GM12873 (cell line): ENCODE results near the gene TRPM5.

Experiments
- TF ChIP-seq, protein P1 (sequence below): IDR thresholded peaks from 2 replicates; pipeline ENCODE4 v1.5.1; 2012; ENCODE audit warnings: low read depth, mild to moderate bottlenecking, moderate library complexity, low read length, control low read depth; ENCODE audit not compliant: insufficient read depth; ENCODE audit errors: missing control alignments

TRPM5 gene

DNA sequence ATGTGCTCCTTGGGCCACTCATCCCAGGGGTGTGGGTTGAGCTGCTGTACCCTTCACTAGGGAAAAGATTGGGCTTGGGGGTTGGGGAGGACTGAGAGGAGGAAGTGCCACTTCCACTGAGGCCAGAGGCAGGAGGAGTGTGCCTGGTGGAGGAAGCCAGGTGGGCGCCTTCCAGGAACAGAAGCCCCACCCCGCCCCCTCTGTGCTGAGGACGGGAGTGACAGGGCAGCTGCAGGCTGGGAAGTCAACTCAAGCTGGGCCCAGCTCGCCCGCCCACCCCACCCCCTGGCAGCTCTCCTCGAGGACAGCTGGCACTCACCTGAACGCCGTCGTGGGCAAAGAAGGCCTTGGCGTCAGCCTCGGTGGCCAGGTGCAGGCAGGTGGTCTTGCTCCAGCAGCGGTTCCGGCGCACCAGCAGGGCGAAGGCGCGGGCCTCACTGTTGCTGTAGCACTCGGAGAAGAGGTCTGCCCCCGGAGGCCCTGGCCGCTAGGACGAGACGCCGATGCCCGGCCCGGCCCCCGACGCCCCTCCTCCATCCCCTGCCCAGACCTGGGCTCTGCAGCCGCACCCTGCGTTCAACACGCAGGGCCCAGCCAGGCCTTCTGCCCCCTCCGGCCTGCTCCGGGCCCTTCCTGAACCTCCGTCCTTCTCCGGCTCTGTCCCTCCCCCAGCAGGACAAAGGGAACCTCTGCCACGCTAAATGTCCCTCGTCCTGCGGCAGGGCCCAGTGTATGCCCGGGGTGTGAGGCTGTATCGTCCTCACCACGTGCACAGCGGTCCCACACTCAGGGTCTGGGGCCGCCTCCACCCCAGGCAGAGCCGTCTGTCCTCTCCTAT, 30.4 kb downstream of the TRPM5 start:
- TF ChIP-seq, protein P1, sequence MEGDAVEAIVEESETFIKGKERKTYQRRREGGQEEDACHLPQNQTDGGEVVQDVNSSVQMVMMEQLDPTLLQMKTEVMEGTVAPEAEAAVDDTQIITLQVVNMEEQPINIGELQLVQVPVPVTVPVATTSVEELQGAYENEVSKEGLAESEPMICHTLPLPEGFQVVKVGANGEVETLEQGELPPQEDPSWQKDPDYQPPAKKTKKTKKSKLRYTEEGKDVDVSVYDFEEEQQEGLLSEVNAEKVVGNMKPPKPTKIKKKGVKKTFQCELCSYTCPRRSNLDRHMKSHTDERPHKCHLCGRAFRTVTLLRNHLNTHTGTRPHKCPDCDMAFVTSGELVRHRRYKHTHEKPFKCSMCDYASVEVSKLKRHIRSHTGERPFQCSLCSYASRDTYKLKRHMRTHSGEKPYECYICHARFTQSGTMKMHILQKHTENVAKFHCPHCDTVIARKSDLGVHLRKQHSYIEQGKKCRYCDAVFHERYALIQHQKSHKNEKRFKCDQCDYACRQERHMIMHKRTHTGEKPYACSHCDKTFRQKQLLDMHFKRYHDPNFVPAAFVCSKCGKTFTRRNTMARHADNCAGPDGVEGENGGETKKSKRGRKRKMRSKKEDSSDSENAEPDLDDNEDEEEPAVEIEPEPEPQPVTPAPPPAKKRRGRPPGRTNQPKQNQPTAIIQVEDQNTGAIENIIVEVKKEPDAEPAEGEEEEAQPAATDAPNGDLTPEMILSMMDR: no peak

DNA sequence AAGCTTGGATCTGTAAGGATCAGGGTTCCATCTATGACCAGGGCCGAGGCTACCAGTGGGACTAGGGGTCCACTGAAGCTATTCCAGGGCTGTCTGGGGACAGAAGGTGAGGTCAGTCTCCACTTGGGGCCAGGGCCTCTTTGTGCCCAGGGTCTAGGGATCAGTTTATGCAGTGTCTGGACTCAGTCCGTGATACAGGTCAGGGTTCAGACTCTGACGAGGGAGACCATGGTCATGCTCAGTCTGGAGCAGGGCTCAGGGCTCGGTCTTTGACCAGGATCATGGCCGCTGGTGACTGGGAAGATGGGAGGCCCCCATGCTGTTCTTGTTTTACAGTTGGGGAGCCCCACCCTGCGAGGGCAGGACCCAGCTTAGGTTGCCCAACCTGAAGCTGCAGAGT, 32.0 kb downstream of the TRPM5 start:
- TF ChIP-seq, protein P1: no peak

DNA sequence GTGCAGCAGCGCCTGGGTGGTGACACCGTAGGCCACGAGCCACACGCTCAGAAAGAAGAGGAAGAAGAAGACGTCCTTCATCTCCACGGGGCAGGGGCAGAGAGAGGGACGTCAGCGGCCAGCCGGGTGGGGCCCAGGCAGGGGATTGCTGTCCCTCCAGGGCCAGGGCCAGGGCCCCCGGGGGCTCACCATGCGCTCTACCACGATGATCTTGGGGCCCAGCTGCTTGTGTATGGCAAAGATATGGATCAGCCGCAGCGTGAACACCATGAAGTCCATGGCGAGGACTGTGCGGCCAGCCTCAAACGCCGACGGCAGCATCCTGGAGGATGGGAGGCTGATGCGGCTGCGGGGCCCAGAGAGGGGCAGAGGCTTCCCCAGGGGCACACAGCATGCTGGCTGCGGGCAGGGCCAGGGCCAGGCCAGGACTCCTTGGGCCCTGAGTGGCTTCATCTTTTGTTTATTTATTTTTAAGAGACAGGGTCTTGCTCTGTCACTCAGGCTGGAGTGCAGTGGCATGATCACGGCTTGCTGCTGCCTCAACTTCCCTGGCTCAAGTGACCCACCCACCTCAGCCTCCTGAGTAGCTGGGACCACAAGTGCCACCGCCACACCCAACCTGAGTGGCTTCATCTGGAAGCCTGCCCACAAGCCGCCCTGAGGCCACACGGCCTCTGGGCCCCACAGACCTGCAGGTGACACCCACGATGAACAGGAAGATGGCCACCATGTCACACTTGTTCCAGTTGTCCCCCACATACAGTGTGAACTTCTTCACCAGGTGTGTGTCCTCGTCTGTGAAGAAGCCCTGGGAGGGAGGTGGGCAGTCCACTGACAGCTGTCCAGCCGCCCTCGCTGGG, 32.6 kb downstream of the TRPM5 start:
- TF ChIP-seq, protein P1: no peak

DNA sequence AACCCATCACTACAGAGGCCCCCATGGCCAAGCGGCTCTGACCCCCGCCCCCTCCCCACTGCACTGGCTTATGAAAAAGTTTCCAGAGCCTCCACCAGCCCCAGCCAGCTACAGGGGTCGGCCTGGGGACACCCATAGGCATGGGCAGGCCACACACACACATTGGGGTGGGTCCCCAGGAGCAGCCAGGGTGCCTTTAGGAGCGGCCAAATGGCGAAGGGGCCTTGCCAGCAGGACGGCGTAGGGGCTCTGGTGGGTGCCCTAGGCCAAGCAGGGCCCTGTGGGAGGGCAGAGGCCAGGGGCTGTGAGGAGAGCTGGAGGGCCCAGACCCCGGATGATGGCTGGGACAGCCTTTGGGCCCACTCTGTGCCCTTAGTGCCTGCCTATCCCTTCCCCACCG, 33.7 kb downstream of the TRPM5 start:
- TF ChIP-seq, protein P1: no peak

DNA sequence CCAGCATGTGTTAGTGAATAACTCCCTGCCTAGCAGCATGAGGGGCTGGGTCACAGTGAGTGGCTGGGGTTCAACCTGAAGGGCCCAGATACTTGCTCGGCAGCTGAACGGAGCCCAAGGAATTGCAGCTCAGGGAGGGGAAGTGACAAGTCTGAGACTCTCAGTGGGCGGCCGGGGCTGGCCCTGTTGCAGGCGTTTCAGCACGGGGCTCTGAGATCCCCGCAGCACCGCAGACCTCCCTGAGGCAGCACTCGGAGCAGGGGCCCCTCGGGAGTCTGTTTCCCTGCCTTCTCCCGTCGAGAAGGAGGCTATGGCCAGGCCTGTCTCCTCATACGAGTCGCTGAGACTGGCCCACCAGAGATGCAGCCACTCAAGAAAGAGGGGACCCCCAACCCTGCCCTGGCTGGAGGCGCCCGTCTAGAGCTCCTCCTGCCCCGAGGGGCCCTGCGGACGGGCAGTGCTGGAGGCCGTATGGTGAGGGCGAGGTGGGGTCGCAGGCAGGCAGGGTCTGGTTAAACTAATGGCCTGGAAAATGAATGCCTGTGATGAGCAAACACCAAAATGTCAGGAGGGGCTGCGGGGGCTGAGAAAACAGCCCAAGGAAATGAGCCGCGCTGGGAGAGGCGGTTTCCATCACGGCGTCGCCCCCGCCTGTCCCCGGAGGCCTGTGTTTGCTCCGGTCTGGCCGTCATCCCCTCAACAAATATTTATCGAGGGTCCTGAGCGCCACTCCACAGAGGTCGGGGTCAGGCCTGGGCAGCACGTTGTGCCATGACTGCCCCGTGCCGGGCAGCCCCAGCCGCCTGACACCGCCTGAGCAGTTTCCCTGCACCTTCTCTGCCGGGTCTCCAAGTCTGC, 34.5 kb downstream of the TRPM5 start:
- TF ChIP-seq, protein P1: no peak

DNA sequence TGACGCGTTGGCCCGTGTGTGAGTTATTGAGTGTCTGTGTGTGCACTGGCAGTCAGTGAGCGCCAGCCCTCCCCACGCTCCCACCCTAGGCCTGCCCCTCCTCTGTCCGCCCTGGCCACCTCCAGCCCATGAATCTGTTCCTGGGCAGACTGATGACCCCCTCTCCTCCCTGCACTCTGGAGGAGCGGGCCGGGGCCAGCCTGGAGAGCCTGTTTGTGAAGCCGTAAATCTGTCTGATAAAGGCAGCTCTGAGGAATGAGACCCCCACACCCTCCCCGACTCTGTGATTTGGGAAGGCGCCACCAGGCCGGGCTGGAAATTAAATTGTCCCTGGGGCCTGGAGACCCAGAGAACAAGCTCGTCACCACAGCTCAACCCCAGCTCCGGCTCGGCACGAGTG, 35.2 kb downstream of the TRPM5 start:
- TF ChIP-seq, protein P1: no peak
